Astrocyte (in vitro differentiated cells and primary cell): Measurements from ENCODE around the gene RNF223. TPM values are rescaled to one million over a fixed set of nuclear protein-coding genes. Genes with fewer than 3 reads are reported as not detected.

Experiments used
- DNase-seq: peaks from one replicate; pipeline ENCODE4 v3.0.0-alpha.2; 2010; ENCODE audit warnings: low read depth
- FAIRE-seq: peaks from 2 replicates; lab custom pipeline; 2011; peaks lifted over from hg19 to GRCh38; lab: Jason Lieb, UNC
- H2AFZ ChIP-seq: 2 replicates; pipeline ENCODE4 v1.6.0; 2012; ENCODE audit warnings: low read depth, low read length, inconsistent platforms
- H3K27ac ChIP-seq: 2 replicates; pipeline ENCODE4 v1.5.1; 2011; ENCODE audit warnings: low read depth, low read length, inconsistent platforms
- H3K27me3 ChIP-seq: 2 replicates; pipeline ENCODE4 v1.6.0; 2011; ENCODE audit warnings: low read length, inconsistent platforms; ENCODE audit not compliant: insufficient read depth
- H3K36me3 ChIP-seq: 2 replicates; pipeline ENCODE4 v1.5.1; 2011; ENCODE audit warnings: low read length, inconsistent platforms; ENCODE audit not compliant: insufficient read depth
- H3K4me1 ChIP-seq: 2 replicates; pipeline ENCODE4 v1.5.1; 2011; ENCODE audit warnings: low read length, inconsistent platforms; ENCODE audit not compliant: insufficient read depth
- H3K4me2 ChIP-seq: 2 replicates; pipeline ENCODE4 v1.6.0; 2012; ENCODE audit warnings: low read length, inconsistent platforms
- H3K4me3 ChIP-seq: 2 replicates; pipeline ENCODE4 v1.5.1; 2011; ENCODE audit warnings: low read depth, mild to moderate bottlenecking, low read length, inconsistent platforms; ENCODE audit not compliant: insufficient read depth
- H3K79me2 ChIP-seq: 2 replicates; pipeline ENCODE4 v1.6.0; 2012; ENCODE audit warnings: mild to moderate bottlenecking, low read length, inconsistent platforms; ENCODE audit not compliant: insufficient read depth
- H3K9ac ChIP-seq: 2 replicates; pipeline ENCODE4 v1.6.0; 2012; ENCODE audit warnings: mild to moderate bottlenecking, low read length, inconsistent platforms
- H3K9me3 ChIP-seq: 2 replicates; pipeline ENCODE4 v1.5.1; 2012; ENCODE audit warnings: low read depth, mild to moderate bottlenecking, low read length, inconsistent platforms; ENCODE audit not compliant: insufficient read depth
- H4K20me1 ChIP-seq: 2 replicates; pipeline ENCODE4 v1.6.0; 2012; ENCODE audit warnings: low read length, inconsistent platforms; ENCODE audit not compliant: insufficient read depth
- H3K27ac Mint-ChIP-seq: one replicate; pipeline ENCODE4 v1.8.0; 2021; ENCODE audit warnings: mild to moderate bottlenecking, mixed read lengths; ENCODE audit not compliant: unreplicated experiment
- H3K27me3 Mint-ChIP-seq: one replicate; pipeline ENCODE4 v1.8.0; 2021; ENCODE audit warnings: low read depth, mixed read lengths; ENCODE audit not compliant: unreplicated experiment
- H3K36me3 Mint-ChIP-seq: one replicate; pipeline ENCODE4 v1.8.0; 2021; ENCODE audit warnings: low read depth, mixed read lengths; ENCODE audit not compliant: unreplicated experiment
- H3K4me1 Mint-ChIP-seq: one replicate; pipeline ENCODE4 v1.8.0; 2021; ENCODE audit warnings: low read depth, mixed read lengths; ENCODE audit not compliant: unreplicated experiment
- H3K4me3 Mint-ChIP-seq: one replicate; pipeline ENCODE4 v1.8.0; 2021; ENCODE audit warnings: mild to moderate bottlenecking, moderate library complexity, mixed read lengths; ENCODE audit not compliant: unreplicated experiment
- H3K9me3 Mint-ChIP-seq: one replicate; pipeline ENCODE4 v1.8.0; 2021; ENCODE audit warnings: mild to moderate bottlenecking, mixed read lengths; ENCODE audit not compliant: unreplicated experiment
- EZH2 ChIP-seq: IDR thresholded peaks from 2 replicates; pipeline ENCODE4 v1.6.1; 2012; ENCODE audit warnings: mild to moderate bottlenecking, low read length, inconsistent platforms; ENCODE audit not compliant: insufficient read depth
- total RNA-seq: library from RNA; stranded (reverse); gene quantifications from 2 replicates; pipeline ENCODE4 v1.2.1, GENCODE V29; 2021
- TF ChIP-seq, protein P1 (sequence below): IDR thresholded peaks from 2 replicates; pipeline ENCODE4 v1.5.1; 2011; ENCODE audit warnings: low read depth, mild to moderate bottlenecking, inconsistent platforms, low read length, moderate library complexity; ENCODE audit not compliant: insufficient read depth

The RNF223 gene
- total RNA-seq, 1 donor from 2014 or later = 0.18 TPM

DNA sequence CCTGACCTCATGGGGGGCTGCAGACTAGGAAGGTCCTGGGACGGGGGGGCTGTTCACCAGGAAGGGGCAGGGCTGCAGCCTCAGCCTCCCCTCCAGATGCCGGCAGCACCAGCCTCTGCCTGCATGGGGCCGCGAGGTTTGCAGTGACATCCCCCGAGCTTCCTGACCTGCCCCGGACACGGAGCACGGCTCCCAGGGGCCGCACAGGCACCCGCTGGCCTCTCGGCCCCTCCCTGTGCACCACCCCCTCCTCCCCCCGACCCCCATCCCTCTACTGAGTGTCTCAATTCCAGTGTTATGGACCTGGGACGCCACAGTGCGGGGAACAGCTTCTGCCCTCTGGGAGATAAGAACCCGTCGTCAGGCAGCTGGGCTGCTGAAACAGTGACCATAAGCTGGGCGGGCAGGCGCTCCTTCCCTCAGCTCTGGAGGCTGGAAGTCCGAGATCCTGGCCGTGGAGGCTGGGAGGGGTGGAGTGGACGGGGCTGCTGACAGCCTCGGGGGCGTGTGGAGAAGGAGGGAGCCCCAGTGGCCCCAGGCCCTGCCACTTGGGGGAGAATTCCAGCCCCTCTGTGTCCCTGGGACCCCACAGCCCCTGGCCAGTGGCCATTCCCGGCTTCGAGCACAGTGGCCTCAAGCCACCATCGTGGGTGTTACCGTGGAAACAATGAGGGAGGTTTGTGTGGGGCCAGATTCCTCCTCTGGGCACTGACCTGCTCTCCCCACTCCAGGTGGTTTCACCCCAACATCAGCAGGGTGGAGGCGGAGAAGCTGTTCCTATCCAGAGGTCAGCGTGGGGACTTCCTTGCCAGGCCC lies 11.6 kb downstream of the RNF223 start:
- no peak overlapping the region for H3K27ac ChIP-seq
- peak overlapping the region; percentile 74 for H3K9ac ChIP-seq
- DNase-seq (no peak), FAIRE-seq (no peak)
- Mint-ChIP-seq H3K9me3 (no peaks in the 10 kb centered on the region), H3K27me3 (peaks cover 4% of the 10 kb centered on the region), H3K27ac (no peak overlapping the region), H3K36me3 (peaks cover 2% of the 10 kb centered on the region), H3K4me3 (no peak overlapping the region), H3K4me1 (peaks cover 4% of the 10 kb centered on the region)
- TF ChIP-seq, protein P1, sequence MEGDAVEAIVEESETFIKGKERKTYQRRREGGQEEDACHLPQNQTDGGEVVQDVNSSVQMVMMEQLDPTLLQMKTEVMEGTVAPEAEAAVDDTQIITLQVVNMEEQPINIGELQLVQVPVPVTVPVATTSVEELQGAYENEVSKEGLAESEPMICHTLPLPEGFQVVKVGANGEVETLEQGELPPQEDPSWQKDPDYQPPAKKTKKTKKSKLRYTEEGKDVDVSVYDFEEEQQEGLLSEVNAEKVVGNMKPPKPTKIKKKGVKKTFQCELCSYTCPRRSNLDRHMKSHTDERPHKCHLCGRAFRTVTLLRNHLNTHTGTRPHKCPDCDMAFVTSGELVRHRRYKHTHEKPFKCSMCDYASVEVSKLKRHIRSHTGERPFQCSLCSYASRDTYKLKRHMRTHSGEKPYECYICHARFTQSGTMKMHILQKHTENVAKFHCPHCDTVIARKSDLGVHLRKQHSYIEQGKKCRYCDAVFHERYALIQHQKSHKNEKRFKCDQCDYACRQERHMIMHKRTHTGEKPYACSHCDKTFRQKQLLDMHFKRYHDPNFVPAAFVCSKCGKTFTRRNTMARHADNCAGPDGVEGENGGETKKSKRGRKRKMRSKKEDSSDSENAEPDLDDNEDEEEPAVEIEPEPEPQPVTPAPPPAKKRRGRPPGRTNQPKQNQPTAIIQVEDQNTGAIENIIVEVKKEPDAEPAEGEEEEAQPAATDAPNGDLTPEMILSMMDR = no peak
- no peak for TF ChIP-seq EZH2
- no peaks in the 10 kb centered on the region for H3K79me2 ChIP-seq
- no peak overlapping the region for H2AFZ ChIP-seq
- H3K9me3 ChIP-seq = no peaks in the 10 kb centered on the region
- H3K4me2 ChIP-seq = peak overlapping the region; percentile 44
- no peaks in the 10 kb centered on the region for H3K27me3 ChIP-seq
- peaks cover 26% of the 10 kb centered on the region for H3K4me1 ChIP-seq
- H3K4me3 ChIP-seq = no peak overlapping the region
- peaks cover 8% of the 10 kb centered on the region for H4K20me1 ChIP-seq
- H3K36me3 ChIP-seq = no peaks in the 10 kb centered on the region

DNA sequence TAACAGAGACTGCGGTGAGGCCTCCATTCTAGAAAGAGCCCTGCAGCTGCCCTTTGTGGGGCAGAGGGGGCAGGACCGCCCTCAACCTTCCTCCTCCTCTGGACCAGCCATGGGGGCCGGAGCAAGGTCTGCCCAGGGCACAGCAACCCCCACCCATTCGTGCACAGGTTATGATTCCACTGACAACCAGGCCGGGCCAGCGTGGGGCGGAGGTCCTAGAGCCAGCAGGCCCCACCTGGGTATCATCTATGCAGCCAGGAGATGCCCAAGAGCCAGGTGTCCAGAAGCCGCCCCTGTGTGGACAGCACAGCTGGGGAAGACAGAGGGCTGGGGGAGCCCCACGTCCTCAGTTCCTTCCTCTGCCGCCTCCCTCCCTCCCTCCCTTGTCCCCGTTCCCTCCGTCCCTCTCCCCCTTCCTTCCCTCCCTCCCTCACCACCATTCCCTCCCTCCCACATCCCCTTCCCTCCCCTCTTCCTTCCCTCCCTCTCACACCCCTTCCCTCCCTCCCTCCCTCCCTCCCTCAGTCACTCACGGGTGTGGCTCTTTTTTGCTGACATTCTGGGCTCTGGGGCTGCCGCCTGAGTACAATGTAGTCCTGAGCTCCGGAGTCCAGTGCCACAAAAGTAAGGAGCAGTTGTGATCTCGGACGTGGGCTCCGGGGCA lies 12.3 kb downstream of the RNF223 start:
- H3K9me3 Mint-ChIP-seq = no peaks in the 10 kb centered on the region
- no peak overlapping the region for H3K27ac Mint-ChIP-seq
- H3K4me1 ChIP-seq = peaks cover 26% of the 10 kb centered on the region
- TF ChIP-seq EZH2 = peak; percentile 47
- TF ChIP-seq, protein P1 = no peak
- H3K4me3 Mint-ChIP-seq = no peak overlapping the region
- no peak overlapping the region for H3K9ac ChIP-seq
- H3K36me3 Mint-ChIP-seq = peaks cover 2% of the 10 kb centered on the region
- H2AFZ ChIP-seq = no peak overlapping the region
- H3K79me2 ChIP-seq = no peaks in the 10 kb centered on the region
- H3K36me3 ChIP-seq = no peaks in the 10 kb centered on the region
- H3K27me3 ChIP-seq = no peaks in the 10 kb centered on the region
- H3K27ac ChIP-seq = no peak overlapping the region
- no peak overlapping the region for H3K4me3 ChIP-seq
- H4K20me1 ChIP-seq = peaks cover 9% of the 10 kb centered on the region
- DNase-seq (no peak), FAIRE-seq (no peak)
- H3K27me3 Mint-ChIP-seq = peaks cover 4% of the 10 kb centered on the region
- peaks cover 4% of the 10 kb centered on the region for H3K4me1 Mint-ChIP-seq
- no peaks in the 10 kb centered on the region for H3K9me3 ChIP-seq
- H3K4me2 ChIP-seq = peak overlapping the region; percentile 44
